ENCODE measurements around the gene SLC35B2. TPM values are rescaled to one million over a fixed set of nuclear protein-coding genes. Genes with fewer than 3 reads are reported as not detected.

SLC35B2 gene
- total RNA-seq = 57.8 and 62.0 TPM in 2 replicates

DNA sequence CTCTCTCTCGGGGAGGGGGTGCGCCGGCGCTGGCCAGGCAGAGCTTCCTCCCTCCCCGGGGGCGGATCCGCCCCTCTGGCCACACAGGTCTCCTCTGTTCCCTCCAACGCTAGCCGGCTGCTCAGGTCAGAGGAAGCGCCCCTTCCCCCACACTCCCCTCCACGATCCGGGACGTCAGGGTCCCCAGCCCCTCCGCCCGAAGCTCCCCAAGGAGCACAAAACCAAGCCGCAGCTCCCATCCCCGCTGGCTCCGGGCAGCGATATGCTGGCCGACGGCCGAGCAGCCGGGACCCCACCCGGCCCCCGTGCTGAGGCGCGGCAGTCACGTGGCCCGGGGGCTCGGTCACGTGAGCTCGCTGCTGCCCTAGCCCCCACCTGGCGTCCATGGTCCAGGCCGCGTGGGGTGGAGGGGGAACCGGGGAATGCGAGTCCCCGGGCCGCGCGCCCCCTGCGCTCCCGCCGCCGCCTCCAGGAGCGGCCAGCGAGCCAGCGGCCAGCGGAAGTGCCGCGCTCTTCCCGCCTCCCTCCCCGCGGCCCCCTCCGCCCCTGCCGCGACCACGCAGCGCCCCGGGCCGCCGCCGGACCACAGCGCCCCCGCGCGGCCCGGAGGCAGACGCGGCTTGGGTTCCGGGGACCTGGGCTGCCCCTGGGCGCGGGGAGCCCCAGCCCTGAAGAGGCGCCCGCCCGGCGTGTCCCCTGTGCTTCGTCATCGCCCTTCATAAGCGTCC, at the start of gene SLC35B2:
SLC35B2 (minus strand) TSS at position 504 of the 728 bp plus-strand sequence; CDS start at position 386, 118 bp downstream.

GRCh38 chr6:44269921-44270525, 12.7 kb upstream of the SLC35B2 start, which contains the start of gene TMEM151B:
TMEM151B (plus strand) TSS chr6:44270450; CDS start chr6:44270743, 293 bp downstream.

GRCh38 chr6:44265007-44265721, 7.8 kb upstream of the SLC35B2 start, which contains the start of gene NFKBIE:
NFKBIE (minus strand) TSS chr6:44265551; CDS start chr6:44265346, 205 bp downstream.

GRCh38 chr6:44246663-44247337, 10.5 kb downstream of the SLC35B2 start, which contains the start of gene HSP90AB1:
HSP90AB1 (plus strand) TSS chr6:44247101; CDS start chr6:44248630, 1,529 bp downstream.

DNA sequence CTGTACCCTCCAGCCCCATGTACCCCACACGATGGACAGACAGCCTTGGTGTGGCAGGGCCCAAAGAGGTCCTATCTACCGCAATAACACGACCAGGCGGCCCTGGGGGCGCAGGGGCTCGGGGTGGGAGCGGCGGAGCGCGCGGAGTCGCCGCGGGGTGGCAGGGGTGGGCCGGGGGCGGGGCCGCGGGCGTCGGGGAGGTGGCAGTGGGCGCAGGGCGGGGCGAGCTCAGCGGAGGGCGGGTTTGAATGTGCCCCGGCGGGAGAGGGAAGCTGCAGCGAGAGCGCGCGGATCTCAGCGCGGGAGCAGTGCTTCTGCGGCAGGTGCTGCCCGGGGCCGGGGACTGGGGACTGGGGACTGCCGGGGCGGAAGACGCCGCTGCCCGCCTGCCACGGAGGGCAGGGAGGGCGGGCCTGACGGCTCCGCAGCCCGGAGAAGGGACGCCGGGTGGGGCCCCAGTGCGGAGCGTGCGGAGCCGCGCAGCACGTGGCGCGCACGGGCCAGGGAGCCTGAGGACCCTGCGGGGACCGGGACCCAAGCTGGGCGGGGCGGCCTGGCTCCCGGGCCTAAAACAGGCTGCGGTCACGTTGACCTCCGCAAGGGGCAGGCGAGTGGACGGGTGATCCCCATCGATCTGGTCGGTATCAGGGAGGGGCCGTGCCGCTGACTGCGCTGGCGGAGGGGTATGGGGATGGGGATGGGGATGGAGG, 33.9 kb downstream of the SLC35B2 start, which contains the start of gene SLC29A1:
SLC29A1 (plus strand) TSS at position 277 of the 710 bp plus-strand sequence. CDS start 3,719 bp downstream, outside the sequence.

GRCh38 chr6:44216677-44217331, 40.5 kb downstream of the SLC35B2 start, which contains the start of gene MYMX:
MYMX (plus strand) TSS chr6:44216926; CDS start chr6:44217472, 546 bp downstream.

Other genes starting within 250 kb of the SLC35B2 start
- 73.2 and 78.3 TPM in 2 replicates for gene MRPL14, start 130.1 kb downstream of the SLC35B2 start, total RNA-seq
- 16.6 and 18.5 TPM in 2 replicates for gene TMEM63B, start 130.0 kb downstream of the SLC35B2 start, total RNA-seq
- 2.7 and 4.8 TPM in 2 replicates for gene CAPN11, start 98.7 kb downstream of the SLC35B2 start, total RNA-seq
- not detected in 2 replicates for gene MYMX, start 40.6 kb downstream of the SLC35B2 start, total RNA-seq
- 128 and 179 TPM in 2 replicates for gene SLC29A1, start 33.9 kb downstream of the SLC35B2 start, total RNA-seq
- gene HSP90AB1, start 10.4 kb downstream of the SLC35B2 start, total RNA-seq = 1,271 and 1,335 TPM in 2 replicates
- gene NFKBIE, start 8.0 kb upstream of the SLC35B2 start, total RNA-seq = 35.3 and 41.0 TPM in 2 replicates
- gene TMEM151B, start 12.9 kb upstream of the SLC35B2 start, total RNA-seq = not detected in 2 replicates
- 15.9 and 16.1 TPM in 2 replicates for gene AARS2, start 55.8 kb upstream of the SLC35B2 start, total RNA-seq
- gene SPATS1, start 85.1 kb upstream of the SLC35B2 start, total RNA-seq = not detected in 2 replicates
- 20.3 and 22.1 TPM in 2 replicates for gene CDC5L, start 130.2 kb upstream of the SLC35B2 start, total RNA-seq

Measured in mammary microvascular endothelial cell (primary cell).